GOT3 (cell line): Measurements from ENCODE around the gene RBM45.
A peak's percentile ranks its signal among the peaks of the same experiment; 100 is the strongest.
"Not testable (repeated sequence)": the region's sequence is repeated elsewhere in the genome, so short reads cannot be mapped to it uniquely, and the experiment has no call there.

ENCODE experiments used
- DNase-seq: peaks from one replicate; lab custom pipeline; 2025; ENCODE audit warnings: mixed read lengths; lab: John Stamatoyannopoulos, UW

The RBM45 gene, protein sequence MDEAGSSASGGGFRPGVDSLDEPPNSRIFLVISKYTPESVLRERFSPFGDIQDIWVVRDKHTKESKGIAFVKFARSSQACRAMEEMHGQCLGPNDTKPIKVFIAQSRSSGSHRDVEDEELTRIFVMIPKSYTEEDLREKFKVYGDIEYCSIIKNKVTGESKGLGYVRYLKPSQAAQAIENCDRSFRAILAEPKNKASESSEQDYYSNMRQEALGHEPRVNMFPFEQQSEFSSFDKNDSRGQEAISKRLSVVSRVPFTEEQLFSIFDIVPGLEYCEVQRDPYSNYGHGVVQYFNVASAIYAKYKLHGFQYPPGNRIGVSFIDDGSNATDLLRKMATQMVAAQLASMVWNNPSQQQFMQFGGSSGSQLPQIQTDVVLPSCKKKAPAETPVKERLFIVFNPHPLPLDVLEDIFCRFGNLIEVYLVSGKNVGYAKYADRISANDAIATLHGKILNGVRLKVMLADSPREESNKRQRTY

DNA sequence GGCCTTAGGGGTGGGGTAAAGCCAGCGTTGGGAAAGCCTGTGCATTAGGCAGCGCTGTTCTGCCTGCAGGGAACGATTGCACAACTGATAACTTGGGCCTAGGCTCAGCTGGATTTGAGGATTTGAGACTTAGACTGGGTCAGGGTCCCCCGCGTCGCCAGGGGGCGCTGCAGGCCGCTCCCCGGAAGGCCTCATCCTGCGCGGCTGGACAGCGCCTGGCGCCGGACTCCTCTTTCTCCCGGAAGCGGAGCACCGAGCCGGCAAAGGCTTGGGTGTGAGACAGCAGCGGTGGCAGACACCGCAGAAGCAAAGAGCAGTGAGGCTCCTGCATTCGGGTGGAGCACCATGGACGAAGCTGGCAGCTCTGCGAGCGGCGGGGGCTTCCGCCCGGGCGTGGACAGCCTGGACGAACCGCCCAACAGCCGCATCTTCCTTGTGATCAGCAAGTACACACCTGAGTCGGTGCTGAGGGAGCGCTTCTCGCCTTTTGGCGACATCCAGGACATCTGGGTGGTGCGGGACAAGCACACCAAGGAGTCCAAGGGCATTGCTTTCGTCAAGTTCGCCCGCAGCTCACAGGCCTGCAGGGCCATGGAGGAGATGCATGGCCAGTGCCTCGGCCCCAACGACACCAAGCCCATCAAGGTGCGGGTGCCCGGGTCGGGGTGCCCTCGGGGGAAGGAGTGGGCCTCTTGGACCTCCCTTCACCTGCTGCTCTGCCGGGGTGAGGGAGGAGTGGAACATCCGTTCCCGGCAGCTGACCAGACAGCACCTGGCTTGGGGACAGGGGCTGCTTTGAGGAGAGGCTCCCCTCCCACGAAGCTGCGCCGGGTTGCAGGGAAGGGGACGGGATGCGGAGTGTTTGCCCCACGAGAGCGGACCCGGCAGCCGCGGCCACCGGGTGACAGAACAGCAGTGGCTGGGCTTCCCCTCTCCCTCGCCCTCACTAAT lies at the start of gene RBM45:
Gene RBM45, plus strand, starts transcription at position 236 of the 951 bp plus-strand sequence. Its CDS starts 110 bp downstream, at position 346.
- DNase-seq, result peak; percentile 84

DNA sequence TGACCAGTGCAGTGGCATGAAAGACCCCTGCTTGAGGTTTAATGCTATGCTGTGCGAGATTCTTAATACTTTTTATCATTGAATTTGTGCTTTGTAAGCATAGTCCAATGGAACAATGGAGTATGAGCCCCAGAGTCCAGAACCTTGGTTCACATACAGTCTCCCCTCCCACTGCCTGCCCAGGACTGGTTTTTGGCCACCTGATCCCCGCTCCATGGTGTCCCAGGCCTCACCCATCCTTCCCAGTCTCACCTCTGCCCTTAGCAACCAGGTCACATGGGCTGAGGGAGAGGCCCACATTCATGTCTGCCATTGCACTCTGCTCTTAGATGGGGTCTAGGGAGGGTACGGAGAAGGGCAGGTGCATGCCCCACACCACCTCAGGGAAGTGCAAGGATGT lies 45.9 kb upstream of the RBM45 start:
- no peak for DNase-seq

DNA sequence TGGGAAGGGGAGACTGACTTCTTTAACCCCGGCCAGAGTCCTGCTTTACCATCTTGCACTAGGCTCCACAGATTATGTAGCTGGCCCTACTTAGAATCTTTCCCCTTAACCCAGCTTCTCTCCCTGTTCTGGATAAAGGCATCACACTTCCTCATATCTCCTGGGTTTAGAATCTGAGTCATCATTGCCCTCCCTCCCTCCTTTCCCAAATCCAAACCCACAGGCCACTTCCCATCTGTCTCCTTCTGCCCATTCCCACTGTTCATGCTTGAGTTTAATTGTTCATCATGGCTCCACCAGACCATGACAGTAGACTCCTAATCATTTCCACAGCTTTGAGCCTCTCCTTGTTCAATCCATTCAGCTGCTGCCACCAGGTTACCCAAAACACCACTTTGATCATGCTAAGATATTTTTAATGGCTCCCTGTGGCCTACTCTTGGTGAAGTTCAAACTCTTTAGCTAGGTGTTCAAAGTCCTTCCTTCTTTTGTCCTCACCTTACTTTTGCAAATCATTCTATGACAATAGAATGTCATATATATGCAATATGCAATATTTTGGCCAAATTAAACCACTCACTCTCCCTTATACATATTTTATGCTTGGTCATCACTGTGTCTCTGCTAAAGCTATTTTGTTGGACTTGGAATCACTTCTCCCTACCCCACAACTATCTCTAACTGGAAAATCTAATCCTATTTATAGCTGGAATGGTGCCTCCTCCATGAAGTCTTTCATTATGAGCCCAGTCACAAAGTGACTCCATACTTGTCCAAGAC lies 45.2 kb upstream of the RBM45 start:
- DNase-seq, result no peak

DNA sequence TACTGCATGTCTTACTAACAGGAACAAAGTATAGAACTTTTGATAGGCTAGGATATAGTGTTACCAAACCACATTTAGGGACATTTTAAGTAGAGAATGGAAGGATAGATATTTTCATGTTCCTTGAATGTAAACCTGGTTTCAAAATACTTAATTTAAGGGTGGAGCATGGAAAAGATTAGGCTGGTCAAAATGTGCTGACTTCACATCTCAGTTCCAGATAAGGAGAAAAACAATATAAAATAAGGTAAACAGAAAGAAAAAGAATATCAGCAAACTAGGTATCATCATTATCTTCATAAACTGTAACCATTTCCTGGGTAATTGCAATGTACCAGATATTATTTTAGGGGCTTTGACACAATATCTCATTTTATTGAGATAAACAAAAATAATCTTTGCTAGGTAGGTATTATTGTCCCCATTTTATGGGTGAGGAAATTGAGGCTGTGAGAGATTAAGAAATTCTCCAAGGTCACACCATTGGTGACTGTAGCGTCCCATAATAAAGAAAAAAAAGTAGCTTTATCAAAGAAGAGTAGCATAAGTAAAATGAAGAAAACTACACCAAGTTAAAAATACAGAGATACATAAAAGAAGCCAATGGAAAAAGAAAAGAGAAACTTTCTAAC lies 43.3 kb upstream of the RBM45 start:
- DNase-seq, result no peak

DNA sequence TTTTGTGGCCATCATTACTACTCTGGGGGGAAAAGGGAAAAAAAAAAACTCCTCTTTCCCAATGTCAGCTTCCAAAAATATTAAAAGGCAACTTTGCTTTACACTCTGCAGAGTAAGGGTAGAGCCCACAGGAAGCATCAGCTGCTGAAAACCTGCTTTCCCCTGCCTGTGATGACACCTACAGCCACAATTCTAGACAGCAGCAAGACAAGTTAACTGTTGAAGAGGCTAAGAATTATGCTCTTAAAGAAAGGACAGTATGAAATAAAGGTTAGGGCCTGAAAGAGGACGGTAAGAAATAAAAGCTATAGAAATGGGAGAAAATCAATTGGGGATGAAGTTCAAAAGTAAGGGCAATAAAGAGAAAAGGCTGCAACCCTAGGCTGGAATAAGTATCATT lies 42.7 kb upstream of the RBM45 start:
- DNase-seq, result no peak

DNA sequence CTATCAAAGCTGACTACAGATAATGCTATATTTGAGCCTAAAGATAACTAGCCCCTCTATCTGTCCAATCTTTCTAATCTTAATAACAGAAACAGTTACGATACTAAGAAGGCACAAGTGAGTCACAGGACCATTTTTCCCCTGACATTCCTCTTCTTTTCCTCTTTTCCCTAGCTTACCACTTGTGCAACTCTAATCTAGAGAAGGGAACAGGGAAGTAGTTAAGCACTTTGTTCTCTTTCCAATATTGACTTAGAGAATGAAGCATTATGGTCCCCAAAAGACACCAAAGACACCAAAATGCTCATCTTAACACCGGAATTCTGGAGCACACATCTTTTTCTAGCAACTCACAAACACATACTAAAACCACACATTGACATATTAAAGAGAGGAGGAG lies 41.4 kb upstream of the RBM45 start:
- no peak for DNase-seq

DNA sequence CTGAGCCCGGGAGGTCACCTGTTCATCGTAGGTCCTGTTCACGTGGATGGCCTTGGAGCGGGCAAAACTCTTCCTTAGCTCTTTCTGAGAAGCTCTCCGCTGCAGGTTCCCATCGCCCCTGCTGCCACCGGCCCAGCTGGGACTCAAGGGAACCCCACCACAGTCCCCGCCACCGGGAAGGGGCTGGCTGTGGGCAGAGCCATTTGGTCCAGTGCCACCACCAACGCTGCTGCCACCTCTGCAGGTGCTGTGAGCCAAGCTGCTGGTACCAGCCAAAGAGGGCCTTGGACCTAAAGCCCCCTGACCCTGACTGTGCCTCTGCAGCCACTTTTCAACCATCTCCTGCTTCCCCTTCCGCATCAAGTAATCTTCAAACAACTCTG lies 40.2 kb upstream of the RBM45 start:
- no peak for DNase-seq

DNA sequence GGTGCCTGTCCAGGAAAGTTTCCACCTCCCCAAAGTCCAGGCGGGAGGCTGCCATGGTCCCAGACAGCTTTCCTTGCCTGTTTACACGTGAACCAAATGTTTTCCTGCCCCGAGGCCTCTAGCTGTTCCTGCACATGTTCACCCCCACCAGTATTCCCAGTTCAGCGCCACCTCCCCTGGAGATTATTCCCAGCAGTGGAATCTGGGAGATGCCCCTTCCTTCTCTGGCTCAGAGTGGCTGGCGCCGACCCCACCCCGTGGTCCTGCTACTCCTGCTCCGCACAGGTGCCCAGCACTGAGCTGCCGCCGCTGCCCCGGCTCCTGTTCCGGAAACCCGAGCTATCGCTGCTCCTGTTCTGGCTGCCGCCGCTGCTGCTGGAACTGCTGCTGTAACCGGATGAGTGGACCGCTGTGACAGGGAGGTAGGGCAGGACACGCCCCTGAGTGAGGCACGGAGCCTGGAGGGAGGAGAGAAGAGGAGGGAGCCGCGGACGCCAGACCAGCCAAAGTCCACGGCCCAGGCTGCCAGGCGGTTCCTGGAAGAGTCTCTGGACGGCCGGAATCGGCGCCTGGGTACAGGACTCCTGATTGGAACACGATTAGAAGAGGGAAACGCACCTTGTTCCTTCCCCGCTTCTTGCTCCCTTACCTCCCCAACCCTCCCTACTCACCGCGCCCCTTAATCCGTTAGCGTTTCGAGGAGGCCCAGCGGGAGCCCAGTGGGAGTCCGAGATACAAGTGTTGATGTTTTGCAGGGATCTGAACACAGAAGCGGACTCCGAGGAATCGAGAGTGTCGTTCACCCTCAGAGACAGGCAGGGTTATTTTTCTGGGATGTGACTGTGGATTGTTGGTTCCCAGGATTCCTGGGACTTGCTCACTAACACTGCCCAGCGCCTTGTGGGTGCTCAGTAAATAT lies 39.6 kb upstream of the RBM45 start, which contains the start of gene PDE11A:
Gene PDE11A, minus strand, starts transcription at position 395 of the 919 bp plus-strand sequence. Its CDS starts 340 bp downstream, at position 55.
- DNase-seq, result peak; percentile 13

DNA sequence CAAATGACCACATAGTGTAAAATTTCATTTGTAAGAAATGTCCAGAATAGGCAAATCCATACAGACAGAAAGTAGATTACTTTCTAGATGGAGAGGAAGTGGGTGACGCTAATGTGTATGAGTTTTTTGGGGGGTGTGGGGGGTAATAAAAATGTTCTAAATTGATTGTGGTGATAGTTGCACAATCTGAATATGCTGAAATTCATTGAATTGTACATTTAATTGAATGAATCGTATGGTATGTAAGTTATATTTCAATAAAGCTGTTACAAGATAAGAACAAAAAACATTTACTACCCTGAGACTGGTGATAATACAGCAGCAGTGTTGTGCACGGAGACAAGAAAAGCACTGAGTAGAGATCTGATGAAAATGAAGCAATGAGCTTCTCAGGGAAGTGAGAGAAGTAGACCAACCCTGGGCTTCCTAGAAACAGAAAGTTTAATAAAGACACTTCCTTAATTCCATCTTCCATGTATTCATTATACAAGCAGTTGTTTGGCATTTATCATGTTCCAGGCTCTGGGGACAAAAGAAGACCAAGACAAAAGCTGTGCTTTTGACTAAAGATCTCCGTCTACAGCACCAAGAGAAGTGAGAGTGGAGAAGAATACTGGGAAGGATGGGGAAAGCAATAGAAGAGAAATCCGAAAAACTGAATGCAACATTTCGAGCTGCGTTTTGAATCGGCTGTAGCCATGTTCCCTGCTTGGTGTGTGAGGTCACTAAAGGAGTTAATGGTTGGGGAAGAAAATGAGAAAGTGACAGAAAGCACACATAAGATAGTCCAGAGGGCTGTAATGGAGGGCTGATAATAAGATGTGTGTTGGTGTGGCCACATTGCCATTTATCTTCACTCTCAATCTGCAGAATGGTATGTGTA lies 37.9 kb upstream of the RBM45 start:
- no peak for DNase-seq

DNA sequence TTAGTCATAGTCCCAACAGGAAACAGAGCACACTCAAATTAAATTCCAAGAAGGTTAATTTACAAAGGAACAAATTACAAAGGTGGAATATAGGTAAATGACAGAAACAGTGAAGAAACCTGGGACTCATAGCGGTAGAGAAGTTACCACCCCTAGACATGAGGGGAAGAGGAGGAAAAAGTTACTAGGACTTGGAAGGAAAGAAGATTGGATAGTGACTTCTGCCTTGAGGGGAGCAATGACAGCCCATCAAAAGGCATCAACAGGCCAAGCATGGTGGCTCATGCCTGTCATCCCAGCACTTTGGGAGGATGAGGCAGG lies 37.3 kb upstream of the RBM45 start:
- no peak for DNase-seq

DNA sequence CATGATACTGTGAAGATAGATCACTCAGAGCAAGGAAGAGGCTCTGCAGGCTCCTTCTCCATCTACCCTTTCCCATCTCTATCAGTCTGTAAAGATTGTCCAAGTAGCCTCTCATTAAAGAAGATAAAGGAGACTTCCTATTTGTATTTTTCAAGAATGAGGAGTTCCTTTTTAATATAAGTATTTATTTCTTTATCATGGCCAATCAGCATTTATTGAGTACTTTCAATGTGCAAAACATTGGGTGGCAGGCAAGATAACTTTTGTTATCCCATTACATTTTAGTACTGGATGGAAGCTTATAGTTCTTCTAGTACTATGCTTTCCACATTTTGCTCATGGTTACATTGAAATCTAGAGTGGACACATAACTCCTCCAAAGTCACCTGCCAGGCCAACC lies 36.1 kb upstream of the RBM45 start:
- no peak for DNase-seq

DNA sequence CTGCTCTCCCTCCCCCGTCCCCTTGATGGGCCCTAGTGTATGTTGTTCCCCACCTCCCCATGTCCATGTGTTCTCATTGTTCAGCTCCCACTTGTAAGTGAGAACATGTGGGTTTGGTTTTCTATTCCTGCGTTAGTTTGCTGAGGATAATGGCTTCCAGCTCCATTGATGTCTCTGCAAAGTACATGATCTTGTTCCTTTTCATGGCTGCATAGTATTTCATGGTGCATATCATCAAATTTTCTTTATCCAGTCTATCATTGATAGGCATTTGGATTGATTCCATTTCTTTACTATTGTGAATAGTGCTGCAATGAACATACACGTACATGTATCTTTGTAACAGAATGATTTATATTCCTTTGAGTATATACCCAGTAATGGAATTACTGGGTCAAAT lies 33.0 kb upstream of the RBM45 start:
- DNase-seq, result not testable (repeated sequence)

DNA sequence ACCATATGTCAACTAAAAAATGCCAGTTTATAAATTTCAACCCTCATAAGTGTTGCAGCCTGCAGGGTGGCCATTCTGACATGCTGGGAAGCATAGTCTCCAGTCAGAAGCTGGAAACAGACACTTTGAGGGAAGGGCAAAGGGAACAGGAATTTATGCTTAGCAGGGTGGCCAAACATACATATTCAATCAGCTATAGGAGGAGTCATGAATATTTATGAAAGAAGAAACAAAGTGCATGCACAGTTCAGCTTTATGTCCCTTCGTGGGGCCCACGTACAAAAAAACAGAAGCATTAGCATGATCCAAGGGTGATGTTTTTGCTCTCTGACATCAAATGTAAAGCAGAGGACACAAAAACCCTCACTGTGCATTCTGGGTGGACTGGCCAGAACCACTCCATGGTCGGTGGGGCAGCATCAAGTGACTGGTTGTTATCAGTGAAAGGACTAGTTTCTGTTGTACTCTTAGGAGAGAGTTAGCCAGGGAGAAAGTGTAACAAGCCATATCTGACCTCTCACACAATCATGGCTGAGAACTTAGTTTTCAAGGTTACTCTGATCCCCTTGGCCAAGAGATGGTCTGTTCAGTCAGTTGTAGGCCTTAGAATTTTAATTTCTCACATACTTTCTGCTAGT lies 29.7 kb upstream of the RBM45 start:
- DNase-seq, result no peak

DNA sequence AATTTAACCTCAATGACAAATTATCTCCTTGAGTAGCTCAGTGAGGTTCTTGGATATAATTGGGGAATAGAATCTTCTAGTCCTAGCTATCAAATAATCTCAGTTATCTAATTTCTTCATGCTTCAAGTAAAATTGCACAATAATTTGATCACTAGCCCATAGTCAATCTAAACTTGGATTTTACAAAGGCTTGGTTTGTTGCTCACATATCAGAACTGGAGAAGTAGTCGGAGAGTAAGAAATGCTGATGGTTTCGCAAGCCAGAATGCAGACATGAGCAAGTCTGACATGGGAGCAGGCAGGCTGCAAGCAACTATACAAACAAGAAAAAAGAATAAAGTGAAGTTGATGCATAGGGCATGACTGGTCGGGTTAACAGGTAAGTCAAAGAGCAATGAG lies 28.0 kb upstream of the RBM45 start:
- no peak for DNase-seq

DNA sequence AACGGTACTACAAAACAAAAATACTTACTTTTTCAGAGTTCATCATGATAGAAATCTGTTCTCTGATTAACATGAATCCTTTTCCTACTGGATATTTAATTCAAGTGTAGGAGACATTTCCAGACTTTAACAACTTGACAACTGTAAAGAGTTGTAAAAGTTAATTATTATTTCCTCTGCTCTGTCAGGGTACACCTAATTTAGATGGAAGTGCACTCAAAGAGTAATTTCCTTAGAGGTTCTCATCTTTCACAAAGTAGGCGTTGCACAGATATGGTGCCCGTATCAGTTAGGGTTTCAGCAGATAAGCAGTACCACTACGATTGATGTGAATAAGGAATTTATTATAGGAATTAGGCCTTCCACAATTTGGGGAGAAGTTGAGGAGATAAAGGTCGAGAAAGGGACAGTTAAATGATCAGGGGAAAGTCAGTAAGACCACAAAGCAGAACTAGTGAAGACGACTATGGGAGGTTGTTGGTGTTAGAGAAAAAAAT lies 23.4 kb upstream of the RBM45 start:
- DNase-seq, result no peak

DNA sequence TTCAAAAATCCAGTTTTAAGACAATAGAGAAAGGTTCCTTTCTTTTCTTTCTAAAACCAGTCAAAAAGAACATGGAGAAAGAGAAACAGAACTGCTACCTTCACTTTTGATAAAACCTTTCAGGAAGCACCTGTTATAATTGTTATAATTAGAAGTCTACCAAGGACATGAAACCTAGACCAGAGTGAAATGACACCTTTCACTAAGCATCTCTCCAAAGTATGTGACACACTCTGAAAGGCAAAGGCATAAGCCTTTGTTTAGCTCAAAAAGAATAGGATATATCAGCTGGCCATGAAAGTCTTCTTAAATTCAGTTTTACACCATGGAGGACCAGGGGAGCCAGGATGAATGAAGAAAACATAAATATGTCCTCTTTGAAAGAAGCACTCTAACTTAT lies 18.8 kb upstream of the RBM45 start:
- no peak for DNase-seq

DNA sequence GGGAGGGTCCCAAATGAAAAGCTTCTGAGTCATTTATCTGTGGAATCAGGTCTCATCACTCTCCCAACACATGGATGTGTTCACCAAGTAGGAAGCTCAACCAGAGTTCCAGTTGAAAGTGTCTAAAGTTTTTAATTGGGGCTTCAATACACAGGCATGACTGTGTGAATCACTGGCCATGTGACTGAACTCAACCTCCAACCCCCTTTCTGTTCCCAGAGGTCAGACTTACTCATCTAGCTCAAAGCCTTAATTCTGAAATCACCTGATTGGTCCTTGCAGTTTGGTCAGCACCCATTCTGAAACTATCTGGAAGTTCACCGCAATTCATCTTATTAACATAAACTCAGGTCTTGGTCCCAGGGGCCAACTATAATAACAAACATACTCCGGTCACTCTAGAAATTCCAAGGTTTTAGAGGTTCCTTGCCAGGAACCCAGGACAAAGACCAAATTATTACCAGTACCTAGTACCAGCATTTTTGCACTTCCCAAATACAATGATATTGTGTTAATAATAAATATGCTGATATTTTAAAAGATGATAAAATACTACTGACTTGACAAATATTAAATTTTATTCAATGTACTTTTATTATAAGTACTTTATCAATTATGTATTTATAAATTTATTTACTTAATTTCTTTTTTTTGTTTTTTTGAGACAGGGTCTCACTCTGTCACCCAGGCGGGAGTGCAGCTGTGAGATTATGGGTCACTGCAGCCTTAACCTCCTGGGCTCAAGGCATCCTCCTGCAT lies 10.7 kb upstream of the RBM45 start:
- no peak for DNase-seq

DNA sequence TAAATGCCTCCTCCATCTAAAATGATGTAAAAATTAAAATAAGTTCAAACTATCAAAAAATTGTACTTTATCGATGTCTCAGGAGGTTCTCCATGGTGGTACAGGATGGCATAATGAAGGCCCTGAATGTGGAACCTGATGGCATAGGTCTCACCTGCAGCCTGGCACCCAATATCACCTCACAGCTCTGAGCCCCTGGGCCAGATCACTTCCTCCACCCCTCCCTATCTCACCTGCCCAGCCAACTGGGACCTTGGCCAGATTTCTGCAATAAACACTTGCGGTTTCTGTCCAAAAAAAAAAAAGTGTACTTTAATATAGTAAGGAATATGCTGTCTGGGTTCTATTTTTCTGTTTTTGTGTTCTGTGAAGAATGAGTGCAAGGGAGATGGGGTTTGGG lies 6.7 kb upstream of the RBM45 start:
- DNase-seq, result no peak
